ENCODE measurements around the gene UTP3.
"Not testable (repeated sequence)": the region's sequence is repeated elsewhere in the genome, so short reads cannot be mapped to it uniquely, and the experiment has no call there.

UTP3 gene

DNA sequence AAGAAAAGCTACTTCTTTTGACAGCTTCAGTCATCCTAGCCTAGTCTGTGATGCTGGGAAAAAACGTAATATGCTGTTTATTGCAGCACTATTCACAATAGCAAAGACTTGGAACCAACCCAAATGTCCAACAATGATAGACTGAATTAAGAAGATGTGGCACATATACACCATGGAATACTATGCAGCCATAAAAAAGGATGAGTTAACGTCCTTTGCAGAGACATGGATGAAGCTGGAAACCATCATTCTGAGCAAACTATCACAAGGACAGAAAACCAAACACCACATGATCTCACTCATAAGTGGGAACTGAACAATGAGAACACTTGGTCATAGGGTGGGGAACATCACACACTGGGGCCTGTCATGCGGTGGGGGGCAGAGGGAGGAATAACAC lies 6.2 kb upstream of the UTP3 start:
- not testable (repeated sequence) for DNase-seq (ENCODE audit: low spot score)

DNA sequence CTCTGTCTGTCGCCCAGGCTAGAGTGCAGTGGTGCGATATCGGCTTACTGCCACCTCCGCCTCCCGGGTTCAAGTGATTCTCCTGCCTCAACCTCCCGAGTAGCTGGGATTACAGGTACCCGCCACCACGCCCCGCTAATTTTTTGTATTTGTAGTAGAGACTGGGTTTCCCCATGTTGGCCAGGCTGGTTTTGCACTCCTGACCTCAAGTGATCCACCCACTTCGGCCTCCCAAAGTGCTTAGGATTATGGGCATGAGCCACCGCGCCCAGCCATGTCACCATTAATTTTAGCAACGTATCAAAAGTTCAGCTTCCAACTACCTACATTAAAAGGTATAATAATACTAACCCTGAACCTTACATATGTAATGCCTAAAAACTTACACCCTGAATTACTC lies 940 bp upstream of the UTP3 start:
- no peak for DNase-seq (ENCODE audit: low spot score)

DNA sequence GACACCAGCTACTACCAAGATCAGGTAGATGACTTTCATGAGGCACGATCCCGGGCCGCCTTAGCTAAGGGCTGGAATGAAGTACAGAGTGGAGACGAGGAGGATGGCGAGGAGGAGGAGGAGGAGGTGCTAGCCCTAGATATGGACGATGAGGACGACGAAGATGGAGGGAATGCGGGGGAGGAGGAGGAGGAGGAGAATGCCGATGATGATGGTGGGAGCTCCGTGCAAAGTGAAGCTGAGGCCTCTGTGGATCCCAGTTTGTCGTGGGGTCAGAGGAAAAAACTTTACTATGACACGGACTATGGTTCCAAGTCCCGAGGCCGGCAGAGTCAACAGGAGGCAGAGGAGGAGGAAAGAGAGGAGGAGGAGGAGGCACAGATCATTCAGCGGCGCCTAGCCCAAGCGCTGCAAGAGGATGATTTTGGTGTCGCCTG lies 481 bp downstream of the UTP3 start:
- no peak for DNase-seq (ENCODE audit: low spot score)

DNA sequence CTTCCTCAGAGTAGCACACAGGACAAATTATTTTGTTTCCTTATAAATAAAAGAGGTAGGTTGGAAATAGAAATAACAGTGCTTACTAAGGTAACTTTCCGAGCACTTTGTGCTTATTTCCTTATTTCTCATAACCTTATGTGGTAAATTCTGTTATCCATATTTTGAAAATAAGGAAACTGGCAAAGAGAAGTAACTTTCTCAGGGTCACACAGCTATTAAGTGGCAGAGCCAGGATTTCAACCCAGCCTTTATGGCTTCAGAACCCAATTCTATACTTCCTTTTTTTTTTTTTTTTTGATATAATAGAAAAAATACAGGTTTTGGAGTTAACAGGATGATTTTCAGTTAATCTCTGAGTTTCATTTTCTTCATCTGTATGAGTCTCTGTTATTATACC lies 3.3 kb downstream of the UTP3 start:
- DNase-seq (ENCODE audit: low spot score): no peak

DNA sequence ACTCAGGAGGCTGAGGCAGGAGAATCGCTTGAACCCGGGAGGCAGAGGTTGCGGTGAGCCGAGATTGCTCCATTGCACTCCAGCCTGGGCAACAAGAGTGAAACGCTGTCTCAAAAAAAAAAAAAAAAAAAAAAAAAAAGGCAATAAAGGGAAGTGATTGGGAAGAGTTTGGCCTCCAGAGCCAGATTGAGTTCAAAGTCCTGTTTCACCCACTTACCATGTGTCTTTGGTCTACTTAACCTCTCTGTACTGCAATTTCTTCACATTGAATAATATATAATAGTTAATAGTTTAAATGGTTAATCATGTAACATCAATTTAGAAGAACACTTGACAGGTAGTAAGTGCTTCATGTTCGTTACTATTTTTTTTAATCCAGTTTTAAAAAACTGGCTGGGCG lies 6.3 kb downstream of the UTP3 start:
- not testable (repeated sequence) for DNase-seq (ENCODE audit: low spot score)

DNA sequence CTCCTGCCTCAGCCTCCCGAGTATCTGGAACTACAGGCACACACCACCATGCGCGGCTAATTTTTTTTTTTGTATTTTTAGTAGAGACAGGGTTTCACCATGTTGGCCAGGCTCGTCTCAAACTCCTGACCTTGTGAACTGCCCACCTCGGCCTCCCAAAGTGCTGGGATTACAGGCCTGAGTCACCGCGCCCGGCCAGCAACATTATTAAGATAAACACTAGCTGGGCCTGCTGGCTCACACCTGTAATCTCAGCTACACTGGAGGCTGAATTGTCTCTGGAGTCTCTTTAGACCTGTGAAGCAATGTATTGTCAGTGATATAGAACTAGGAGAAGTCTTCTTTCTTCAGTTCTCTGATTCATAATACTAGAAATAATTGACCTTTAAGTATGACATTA lies 10.1 kb downstream of the UTP3 start:
- not testable (repeated sequence) for DNase-seq (ENCODE audit: low spot score)

DNA sequence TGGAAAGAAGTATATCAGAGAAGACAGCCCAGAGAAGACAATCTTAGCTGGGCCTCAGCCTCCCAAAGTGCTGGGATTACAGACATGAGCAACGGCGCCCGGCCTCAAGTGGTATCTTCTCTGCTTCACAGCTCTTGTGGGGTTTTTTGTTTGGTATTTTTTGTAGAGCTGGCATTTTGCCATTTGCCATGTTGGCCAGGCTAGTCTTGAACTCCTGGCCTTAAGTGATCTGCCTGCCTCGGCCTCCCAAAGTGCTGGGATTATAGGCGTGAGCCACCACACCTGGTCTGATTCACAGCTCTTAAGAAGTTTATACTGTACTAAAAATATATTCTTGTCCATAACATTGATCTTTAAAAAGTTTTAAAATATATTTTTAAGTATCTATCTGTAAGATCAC lies 12.4 kb downstream of the UTP3 start:
- no peak for DNase-seq (ENCODE audit: low spot score)

DNA sequence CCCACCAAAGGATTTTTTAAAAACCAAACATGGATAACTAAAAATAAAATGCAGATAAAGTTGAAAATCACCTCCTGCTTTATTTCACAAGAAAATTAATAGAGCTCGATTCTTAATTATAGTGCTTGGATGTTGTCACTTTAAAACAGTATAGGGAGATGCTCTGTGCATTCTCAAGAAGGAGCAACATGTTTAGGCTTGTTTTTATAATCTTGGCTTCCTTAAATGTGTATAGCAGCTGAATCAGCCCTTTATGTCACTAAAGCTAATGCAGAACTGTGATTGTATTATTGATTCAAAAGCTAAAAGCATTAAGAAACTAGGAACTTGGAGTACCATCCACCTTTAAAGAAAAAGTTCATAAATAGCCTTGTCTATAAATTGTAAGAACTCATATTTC lies 12.9 kb downstream of the UTP3 start:
- DNase-seq (ENCODE audit: low spot score): no peak

DNA sequence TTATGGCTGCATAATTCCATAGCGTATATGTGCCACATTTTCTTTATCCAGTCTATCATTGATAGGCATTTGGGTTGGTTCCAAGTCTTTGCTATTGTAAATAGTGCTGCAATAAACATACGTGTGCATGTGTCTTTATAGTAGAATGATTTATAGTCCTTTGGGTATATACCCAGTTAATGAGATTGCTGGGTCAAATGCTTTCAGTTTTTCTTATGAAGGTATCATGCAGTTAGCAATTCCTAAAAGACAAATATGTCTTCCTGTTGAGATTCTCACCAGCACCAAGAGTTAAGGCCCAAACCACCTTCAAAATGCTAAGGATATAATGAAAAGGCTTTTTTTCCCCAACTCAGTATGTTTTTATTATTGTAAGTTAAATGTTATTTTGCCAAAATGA lies 14.3 kb downstream of the UTP3 start:
- not testable (repeated sequence) for DNase-seq (ENCODE audit: low spot score)

DNA sequence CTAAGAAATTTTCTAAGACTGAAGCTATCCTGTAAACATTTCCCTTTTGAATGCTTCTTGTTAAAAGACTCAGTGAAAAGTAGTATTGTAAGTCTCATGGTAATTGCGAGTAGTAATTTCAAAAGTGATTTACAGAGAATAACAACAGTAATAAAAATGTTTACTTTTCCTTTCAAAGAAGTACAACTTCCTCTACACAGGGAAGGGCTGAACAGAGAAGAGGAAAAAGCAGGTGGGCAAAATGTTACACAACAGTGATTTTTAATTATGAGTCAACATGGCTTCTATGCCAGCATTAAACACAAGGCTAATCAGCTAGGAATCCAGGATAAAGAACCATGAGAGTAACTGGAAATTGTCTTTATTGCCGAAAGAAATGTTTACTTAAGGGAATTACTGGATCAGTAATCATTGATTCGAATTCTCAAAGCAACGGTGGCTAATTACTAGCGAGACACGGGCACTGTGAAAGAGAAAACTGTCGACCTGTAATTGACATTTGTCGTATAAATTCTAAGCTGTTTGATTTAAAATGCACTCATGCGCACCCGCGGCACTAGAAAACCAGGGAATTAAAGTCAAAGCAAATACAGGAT lies 15.4 kb downstream of the UTP3 start:
- no peak for DNase-seq (ENCODE audit: low spot score)

DNA sequence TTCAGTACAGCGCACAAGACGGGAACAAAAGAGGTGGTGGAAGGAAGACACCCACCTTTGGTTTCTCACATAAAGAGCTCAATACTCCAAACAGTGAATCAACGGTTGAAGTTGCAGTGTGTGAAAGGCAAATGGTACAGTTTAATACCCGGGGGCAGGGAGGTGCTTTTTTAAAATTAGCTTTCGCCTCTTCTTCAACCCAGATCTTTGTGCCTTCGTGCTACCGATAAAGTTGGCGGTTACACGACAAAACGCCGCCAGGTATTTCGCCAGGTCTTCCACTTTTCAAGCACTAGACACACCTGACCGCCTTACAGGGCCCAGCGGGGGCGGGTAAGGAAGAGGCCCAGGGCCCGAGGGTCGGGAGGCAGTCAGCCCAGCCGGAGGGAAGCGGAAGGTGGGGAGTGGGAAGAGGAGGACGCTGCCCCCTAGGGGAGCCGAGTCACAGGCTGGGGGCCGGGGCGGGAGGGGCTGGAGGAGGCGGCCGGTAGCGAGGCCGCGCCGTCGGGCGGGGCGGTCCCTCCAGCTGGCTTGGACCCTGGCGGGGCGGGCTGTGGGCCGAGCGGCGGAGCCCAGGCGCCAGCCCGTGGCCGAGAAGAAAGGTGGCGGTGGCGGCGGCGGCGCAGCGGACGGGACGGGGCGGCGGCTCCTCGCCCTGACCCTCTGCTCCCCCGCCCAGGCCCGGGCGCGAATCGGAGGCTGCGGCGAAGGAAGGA lies 16.0 kb downstream of the UTP3 start:
- DNase-seq (ENCODE audit: low spot score): peak; percentile 75

DNA sequence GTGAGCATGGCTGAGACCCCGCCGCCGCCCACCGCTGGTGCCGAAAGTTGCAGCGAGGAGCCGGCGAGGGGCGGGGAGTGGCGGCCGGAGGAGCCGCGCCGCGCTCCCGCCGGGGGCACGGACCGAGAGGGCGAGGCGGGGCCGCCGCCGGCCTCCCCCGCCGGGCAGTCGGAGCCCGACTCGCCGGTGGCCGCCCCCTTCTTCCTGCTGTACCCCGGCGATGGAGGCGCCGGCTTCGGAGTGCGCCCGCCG lies 16.5 kb downstream of the UTP3 start:
- DNase-seq (ENCODE audit: low spot score): no peak

DNA sequence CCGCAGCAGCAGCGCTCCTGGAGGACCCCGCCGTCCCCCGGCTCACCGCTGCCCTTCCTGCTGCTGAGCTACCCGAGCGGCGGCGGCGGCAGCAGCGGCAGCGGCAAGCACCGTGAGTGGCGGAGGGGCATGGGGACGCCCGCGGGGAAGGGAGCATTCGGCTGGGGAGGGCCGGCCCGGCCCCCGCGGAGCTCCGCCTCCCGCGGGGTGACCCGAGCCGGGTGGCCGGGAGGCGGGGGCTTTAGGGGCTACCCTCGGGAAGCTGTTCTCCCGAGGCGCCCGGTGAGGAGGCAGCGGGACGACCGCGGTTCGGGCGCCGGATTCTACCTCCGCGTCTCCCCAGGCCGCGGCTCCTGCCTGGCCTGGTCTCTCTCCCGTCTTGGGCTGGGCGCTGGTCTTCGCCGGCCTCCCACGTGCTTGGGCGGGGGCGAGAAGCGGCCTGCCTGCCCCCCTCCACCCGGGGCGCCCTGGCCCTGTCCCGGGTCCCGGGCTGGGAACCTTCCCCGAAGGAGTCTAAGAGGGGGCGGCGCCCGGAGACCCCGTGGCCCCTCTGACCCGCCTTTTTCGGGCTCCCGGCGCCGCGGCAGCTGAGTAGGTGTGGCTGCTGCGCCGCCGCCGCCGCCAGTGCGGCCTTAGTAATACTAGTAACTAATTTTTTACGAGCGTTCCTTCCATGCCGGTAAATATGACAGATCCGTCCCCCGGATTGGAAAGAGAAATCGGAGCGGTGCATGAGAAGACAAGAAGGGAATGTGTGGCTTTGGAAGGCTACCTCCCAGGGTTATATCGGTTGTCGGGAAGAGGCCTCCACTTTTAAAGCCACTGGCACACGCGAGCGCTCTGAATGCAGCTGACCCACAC lies 17.1 kb downstream of the UTP3 start:
- DNase-seq (ENCODE audit: low spot score): peak; percentile 46

DNA sequence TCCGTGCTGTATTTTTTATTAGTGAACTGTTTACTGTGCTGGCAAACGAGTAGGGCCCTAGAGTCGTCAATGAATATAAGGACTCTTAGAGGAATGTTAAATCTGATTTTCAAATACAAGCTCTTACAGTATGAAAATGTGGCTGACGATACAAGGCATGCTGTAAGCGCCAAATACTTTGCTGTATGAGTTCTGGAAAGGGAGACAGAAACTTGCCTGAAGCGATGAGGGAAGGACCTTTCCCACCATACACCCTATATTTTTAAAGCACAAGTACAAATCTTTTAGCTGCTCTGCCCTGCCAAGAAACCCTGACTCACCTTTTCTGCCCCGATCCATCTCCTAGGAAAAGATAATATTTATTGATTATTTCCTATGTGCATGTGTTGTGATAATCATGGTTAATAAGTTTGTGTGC lies 17.7 kb downstream of the UTP3 start:
- DNase-seq (ENCODE audit: low spot score): no peak

DNA sequence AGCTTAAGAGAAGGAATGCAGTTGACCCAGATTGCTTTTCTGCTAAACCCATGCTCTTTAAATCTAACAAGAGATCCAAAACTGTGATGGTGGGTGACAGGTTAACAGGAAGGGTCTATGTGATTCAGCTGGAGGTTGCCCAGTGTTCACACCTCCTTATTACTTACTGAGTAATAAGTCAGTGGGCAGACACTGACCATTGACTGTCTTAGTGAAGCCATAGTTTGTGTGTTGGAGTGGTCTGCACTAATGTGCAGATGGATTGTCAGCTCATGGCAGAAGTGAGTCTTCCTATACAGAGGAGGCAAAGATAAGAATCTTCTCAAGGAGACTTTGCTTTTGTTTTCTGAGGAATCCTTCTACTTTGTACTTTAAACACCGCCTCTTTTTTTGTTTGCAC lies 18.2 kb downstream of the UTP3 start:
- no peak for DNase-seq (ENCODE audit: low spot score)

DNA sequence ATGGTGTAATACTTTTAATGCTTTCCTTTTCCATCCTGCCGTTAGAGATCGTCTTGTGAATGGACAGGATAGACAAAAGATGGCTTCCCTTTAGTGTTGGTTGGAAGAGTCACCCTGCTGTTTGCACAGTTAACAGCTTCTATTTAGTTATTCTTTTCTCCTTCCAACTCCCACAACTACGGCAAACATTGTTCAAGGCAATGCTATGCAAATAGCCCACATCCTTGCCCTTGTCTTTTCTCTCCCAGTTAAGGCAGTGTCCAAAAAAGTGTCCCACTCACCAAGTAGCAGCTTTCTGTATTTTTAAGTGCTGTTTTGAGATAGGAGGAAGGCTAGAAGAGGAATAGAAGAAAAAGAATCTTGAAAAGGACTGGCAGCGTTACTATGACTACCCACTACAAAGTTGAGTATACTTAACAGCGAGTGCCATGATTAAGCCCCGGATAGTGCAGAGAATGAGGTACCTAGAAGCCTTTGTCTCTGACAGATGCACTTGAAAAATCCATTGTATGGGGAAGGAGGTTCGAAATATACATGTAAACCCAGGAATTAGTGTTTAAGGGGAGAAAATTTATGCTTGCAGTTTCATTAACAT lies 21.4 kb downstream of the UTP3 start:
- no peak for DNase-seq (ENCODE audit: low spot score)

DNA sequence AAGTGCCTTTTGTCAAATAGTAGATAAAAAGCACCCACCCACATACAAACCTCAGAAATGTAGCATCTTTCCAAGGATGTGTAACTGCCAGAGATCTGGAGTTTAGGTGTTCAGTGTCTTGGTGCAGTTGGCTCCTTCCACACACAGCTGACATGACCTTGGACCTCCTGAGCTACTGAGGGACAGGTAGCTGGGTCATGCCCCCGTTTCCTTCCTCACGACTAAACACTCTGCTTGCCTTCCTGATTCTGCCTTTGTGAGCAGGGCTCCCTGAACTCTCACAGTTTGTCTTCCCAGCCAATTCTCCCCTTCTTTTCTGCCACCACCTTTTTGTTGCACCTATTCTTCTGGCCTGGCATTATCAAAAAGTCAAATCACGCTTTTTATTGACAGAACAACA lies 23.3 kb downstream of the UTP3 start:
- DNase-seq (ENCODE audit: low spot score): no peak

DNA sequence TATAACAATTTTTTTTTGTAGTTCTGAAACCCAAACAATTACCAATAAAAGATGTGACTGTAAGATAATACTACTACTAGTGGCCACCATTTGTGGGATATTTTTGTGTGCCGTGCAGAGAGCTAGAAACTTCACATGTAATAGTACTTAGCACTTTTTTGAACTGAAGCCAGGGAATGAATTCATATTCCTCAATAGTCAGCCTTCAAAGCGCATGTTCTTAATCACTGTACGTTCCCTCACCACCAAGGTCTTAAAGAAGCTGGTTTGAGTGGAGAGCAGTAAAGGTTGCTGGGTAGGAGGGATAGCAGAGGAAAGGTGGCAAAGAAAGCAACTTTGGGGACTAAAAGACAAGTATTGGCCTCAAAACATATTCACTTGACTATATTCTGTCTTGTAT lies 23.8 kb downstream of the UTP3 start:
- DNase-seq (ENCODE audit: low spot score): no peak

DNA sequence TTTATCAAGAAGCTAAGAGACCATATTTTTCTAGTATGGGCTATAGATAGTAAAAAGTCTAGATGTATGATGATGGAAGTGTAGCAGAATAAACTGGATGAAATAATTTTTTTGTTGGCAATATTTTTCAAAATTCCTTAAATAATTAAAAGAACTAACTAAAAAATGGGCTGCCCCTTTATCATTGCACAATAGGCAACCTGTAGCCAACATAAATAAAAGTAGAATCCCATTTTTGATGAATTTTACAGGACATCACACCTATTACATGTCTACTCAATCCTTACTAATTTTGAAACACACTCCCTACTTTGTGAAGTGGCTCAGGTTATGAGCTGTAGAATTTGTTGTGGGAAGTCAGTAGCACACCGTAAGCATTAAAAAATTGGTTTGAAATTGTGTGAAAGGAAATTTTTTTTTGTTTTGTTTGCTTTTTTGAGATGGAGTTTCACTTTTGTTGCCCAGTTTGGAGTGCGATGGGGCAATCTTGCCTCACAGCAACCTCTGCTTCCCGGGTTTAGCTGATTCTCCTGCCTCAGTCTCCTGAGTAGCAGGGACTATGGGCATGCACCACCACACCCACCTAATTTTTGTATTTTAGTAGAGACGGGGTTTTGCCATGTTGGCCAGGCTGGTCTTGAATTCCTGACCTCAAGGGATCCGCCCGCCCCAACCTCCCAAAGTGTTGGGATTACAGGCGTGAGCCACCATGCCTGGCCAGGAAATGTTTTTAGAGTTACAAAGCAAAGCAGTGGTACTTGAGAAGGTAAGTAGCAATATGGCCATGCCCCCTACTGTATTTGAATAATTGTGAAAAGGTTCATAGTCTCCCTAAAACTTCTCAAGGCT lies 24.5 kb downstream of the UTP3 start:
- DNase-seq (ENCODE audit: low spot score): no peak

DNA sequence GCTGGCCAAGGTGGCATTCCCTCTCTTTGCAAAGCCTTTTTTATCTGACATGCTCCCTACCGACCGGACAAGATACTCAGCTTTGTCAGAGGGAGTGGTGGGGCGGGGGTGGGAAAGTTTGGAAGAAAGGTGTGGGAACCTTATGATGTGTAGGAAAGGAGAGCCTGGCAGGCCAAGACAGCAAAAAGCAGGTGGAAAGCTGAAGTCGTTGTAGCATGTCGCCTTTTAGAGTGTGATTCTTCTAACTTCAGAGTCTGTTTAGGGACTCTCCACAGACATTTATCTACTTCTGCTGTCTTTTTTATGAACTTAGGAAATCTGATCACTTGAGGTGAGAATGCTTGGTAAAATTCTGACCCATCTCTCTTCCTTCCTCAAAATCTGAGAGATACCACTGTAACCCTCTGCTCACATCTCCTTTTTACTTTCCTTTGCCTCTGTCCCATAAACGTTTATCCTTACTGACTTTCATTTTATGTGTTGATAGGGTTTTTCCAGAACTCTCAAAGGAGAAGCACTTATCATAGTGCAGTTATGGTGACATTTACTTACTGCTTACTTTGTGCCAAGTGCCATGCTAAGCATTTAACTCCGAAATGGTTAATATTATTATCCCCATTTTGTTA lies 25.2 kb downstream of the UTP3 start:
- no peak for DNase-seq (ENCODE audit: low spot score)

DNA sequence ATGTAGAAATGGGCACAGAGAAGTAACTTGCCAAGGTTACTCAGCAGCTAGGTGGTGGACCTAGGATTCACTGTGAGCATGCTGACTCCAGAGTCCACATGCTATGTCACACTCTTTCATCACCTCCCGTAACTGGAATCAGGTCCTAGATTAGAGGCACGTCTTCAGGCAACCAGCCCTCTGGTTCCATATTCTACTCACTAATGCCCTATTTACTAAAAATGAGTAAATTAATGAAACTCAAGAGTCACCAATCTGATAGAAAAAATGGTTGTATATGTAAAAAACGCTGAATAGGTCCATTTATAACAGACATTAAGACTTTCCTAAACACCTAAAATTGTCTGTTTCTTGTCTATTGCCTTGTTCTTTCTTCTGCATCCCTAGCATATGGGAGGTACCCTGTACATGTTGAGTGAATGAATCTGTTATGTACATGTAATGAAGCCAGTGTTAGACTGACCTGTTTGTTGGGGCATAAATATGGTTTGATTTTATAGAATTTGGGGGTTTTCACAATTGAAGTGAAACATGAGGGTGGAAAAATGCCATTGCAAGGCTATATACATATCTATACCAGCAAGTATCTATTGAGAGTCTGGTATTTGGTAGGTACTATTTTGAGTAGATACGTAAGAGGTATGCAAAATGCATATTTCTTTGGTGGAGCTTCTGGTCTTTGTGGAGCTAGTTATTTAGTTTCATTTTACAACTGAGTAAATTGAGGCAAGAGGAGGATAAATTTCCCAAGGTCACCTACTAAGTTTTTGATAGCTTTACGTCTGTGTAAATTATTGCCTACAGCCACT lies 26.0 kb downstream of the UTP3 start:
- peak; percentile 40 for DNase-seq (ENCODE audit: low spot score)
